ENCODE results near the gene CARD9. TPM values are rescaled to one million over a fixed set of nuclear protein-coding genes. Genes with fewer than 3 reads are reported as not detected.

Gene CARD9
- total RNA-seq, 1 experiment from 2014 or later = not detected

DNA sequence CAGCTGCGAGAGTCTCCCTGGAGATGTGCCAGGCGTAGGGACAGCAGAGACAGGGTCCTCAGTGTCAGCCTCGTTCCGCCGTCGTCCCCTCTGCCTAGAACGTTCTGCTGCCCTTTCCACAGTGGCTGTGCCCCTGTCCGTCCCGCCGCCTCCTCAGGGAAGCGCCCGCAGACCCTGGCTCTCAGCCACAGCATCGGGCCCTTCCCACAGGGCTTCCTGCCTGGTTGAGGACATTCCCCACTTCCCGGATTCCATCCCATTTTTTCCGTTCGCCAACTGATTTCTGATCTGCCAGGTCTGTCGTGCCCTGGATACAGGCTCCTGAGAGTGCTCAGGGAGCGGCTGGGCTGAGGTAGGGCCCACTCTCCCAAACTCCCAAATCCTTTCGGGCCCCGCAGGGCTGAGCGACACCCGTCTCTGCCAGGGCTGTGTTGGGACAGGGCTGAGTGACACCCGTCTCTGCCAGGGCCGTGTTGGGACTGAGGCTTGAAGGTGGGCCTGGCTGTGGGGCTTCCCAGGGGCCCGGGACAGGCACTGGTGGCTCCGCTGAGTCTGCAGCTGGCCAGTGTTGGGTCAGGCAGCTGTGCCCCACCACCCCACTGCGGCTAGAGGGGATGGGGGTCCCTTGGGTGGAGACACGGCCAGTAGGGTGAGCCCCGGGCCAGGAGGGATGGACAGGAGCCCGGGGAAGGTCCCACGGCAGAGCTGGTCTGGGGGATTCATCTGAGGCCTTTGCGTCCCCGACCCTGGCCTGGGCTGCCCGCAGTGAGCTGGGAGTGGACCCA lies 25.8 kb downstream of the CARD9 start:
- no peak for DNase-seq (ENCODE audit: low read depth)

DNA sequence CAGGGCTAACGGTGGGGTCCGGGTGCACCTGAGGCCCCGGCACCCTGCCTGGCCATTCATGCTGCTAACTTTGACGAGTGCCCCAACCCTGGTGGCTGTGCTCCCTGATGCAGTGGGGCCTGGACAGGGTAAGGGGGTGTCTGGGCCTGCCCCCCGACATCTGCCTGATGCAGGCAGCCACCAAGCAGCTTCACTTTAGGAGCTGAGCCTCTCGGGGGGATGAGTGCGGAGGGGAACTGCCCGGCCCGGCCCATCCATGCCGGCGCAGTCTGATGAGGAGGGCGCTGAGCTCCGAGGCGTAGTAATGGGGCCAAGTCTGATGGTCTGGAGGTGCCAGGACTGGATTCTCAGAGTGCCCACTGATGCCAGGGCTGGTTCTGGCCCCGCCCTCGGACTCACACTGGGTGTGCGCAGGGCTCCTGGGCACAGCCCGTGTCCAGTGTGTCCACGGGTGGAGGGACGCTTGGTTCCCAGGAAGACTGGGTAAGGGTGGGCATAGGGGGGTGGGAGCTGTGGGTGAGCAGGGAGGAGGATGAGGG lies 26.5 kb downstream of the CARD9 start:
- DNase-seq (ENCODE audit: low read depth) = no peak

DNA sequence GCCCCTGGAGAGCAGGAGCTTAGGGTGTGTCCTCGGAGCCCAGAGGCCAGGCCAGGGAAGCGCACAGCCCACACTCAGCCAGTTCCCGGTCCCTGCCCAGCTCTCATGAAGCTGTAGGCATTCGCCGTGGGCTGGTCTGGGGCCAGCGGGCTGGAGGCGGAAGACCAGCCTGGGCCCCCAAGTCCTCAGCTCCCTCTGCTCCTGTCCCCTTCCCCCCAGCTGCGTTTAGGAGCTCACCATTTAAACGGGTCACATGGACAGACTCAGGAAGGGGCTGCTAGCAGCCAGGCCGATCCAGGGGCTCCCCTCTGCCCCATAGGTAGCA lies 27.4 kb downstream of the CARD9 start:
- DNase-seq (ENCODE audit: low read depth) = no peak

DNA sequence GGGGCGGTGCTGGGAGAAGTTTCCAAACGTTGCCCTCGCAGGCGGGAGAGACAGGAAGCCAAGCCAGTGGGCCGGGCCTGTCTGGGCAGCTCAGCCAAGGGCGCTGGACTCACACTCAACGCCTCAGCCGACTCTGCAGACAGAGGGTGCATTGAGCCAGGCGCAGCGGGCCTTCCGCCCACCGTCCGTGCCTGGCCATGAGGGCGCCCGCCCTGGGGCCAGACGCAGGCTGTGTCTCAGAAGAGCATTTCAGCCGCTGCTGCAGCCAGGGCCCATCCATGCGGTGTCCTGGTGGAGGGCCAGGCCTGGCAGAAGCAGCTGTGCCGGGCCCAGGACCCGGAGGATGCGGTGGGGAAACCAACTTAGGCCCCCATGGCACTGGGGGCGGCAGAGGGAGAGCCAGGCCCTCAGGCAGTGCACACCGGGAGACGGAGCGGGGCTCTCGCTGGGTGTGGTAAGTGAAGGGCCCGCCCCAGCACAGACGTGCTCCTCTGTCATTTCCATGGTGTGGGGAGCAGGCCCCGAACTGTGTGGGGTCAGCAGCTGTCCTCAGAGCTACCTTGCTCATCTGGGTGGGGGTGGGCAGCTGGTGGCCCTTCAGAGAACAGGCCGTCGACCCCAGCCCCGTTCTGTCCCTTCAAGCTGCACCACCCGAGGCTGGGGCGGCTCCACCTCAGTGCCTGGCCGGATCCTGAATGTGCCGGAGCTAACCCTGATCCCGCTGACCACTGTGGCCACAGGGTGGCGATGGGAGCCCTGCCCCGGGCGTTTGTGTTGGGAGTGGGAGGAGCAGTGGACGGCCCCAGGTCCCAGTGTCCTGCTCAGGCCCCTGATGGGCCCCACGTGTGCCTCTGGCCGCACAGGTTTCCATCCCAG lies 27.9 kb downstream of the CARD9 start:
- peak; percentile 75 for DNase-seq (ENCODE audit: low read depth)

- DNase-seq (ENCODE audit: low read depth) = no peak
These were observed 28.8 kb downstream of the CARD9 start for GRCh38 chr9:136344544-136345280.

DNA sequence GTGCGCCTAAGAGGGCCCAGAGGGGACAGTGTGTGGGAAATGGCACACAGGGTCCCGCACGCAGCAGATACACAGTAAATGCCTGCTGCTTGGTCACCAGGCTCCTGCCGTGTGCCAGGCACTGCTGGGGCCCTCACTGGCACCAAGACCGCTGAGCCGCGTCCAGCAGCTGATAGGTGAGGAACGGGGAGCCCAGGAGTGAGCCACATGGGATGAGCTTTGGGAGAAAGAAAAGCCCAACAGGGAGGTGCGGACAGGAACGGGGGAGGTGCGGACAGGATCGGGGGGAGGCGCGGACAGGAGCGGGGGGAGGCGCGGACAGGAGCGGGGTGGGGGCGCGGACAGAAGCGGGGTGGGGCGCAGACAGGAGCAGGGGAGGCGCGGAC lies 29.6 kb downstream of the CARD9 start:
- no peak for DNase-seq (ENCODE audit: low read depth)

DNA sequence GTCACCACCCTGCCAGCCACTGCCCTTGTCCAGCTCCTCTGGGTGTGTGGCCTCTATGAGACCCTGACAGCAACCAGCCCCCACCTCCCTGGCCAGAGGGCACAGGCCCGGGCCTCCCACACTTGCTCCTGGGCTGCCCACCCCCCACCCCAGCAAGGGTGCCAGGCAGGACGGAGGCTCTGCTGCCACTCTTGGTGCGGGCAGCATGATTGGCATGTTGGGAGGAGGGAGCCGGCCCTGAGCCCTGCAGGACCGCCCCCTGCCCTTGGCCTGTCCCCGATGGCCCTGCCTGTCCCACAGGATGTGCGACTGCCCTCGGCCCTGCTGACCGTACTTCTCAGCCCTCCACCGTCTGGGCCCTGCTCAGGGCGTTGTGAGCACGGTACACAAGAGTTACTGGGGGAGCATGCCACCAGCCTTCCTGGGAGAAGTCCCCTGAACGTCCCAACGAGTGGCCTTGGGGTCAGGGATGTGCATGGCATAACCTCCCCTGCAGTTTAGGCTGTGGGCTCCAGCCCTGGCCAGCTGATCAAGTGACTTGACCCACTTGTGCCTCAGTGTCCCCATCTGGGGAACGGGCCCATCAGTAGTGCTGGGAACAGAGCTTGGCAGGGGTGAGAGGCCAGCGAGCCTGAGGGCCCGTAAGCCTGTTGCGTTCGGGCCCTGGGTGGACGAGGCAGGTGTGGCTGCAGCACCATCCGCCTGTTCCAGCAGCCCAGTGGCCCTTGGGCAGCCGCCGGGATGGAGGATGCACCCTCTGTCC lies 30.2 kb downstream of the CARD9 start:
- DNase-seq (ENCODE audit: low read depth) = no peak

- DNase-seq (ENCODE audit: low read depth) = peak; percentile 69
These were observed 31.0 kb downstream of the CARD9 start for GRCh38 chr9:136342181-136343120.

GRCh38 chr9:136341769-136342168 lies 31.7 kb downstream of the CARD9 start:
- no peak for DNase-seq (ENCODE audit: low read depth)

DNA sequence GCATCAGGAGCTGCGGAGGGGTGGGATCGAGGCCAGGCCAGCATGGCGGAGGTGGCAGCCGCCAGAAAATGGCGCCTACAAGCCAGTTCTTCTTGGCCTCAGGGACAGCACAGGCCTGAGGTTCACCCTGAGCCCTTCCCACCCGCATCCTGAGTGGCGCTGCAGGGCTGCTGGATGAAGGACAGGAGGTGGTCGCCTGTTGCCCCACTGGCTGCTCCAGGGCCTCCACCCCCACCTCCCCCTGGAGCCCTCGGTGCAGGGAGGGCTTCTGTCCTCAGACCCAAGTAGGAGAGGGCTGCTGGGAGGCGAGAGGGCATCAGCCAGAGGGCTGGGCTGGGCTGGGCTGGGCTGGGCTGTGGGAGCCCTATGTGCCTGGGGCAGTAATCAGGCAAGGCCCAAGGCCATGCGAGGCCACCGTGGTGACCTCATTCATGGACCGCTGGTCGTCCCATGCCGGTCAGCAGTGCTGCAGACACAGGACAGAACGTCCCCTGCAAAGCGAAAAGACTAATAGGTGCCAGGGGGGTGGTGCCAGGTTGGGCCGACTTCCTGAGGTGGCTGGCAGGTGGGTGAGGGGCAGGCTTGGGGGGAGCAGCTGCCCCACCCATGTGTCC lies 32.3 kb downstream of the CARD9 start:
- DNase-seq (ENCODE audit: low read depth) = no peak

DNA sequence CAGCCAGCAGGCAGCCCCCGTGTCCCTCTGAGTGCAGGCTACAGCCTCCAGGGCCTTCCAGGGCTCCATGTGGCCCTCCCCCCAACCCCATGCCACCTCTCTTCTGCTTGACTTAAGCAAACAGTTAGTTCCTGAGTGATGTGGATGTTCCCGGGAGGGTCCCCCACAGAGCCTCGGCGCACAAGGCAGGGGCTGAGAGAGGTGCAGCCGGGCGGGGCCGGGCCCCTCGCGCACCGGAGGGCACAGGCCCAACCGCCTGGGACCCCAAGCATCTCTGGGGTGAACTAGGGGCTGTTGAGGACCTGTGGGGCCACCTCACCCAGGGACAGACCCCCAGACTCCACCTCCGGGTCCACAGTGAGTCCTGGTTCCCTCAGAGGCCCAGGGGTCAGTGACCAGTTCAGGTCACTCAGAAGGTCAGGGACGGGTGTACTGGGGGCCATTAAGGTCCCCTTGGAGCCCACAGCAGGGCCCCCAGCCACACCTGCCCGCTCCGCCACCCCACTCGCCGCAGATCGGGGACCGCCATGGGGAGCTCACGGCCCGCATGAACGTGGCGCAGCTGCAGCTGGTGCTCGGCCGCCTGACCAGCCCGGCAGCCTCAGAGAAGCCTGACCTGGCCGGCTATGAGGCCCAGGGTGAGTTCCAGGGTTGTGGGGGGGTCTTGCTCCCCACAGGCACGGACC lies 33.0 kb downstream of the CARD9 start:
- no peak for DNase-seq (ENCODE audit: low read depth)

DNA sequence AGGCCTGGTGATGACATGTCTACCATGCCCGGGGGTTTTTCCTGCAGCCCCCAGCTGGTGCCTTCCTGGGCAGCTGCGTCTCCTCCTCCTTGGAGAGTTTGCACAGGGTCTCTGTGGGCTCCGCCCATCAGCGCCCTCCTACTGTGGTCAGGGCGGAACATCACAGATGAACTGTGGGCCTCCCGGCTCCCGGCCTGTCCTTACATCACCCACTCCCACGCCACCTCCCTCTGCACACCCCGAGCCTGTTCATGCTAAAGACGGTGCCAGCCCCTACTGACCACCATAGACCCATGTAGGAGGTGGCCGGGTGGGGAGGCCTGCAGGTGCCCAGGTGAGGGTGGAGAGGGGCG lies 33.5 kb downstream of the CARD9 start:
- DNase-seq (ENCODE audit: low read depth) = no peak

- DNase-seq (ENCODE audit: low read depth) = peak; percentile 36
These were observed 34.1 kb downstream of the CARD9 start for GRCh38 chr9:136339173-136339957.

DNA sequence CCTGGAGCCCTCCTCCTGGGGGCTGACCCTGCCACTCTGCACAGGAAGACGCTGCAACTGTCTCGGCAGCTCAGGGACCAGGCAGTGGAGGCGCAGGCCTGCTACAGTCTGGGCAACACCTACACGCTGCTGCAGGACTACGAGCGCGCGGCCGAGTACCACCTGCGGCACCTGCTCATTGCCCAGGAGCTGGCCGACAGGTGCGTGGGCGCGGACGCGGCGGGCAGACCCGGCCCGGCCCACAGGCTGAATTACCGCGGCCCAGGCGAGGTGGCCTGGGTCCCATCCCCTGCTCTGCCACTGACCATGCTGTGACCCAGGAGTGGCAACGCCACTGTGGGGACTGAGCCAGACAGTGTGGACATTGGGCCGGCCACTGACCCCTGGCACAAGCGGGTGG lies 35.0 kb downstream of the CARD9 start:
- DNase-seq (ENCODE audit: low read depth) = no peak

DNA sequence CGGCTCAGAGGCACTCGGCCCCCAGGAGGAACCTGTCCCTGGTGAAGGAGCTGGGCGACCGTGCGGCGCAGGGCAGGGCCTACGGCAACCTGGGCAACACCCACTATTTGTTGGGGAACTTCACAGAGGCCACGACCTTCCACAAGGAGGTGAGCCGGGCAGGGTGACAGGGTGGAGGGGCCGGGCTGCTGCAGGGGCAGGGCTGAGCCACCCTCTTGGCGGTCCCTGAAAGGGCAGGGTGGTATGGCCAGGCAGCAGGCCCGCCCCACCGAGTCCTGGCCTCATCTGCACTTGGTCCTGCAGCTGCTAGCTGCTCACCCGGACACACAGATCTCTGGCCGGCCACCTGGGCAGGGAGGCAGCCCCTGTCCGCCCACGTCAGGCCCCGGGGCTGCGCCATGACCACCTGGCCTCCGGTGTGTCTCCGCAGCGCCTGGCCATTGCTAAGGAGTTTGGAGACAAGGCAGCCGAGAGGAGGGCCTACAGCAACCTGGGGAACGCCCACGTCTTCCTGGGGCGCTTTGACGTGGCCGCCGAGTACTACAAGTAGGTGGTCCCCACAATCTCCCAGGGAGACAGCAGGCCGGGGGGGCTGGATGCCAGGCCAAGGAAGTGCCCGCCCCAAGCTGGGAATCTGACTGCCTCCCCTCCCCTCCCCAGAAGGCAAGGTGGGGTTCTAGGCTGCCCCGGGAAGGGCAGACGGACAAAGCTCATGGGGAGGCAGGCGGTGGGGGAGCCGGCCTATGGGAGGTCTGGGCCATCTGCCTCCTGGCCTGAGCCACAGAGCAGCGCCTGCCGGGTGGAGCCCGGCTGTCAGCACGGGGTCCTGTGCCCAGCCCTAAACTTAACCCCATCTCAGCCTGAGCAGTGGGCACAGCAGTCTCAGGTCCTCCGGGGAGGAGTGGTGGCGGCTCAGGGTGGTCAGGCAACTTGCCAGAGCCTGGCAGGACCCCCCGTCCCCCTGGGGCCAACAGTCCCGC lies 35.8 kb downstream of the CARD9 start:
- DNase-seq (ENCODE audit: low read depth) = no peak

GRCh38 chr9:136336881-136337280 lies 36.6 kb downstream of the CARD9 start:
- DNase-seq (ENCODE audit: low read depth) = no peak

GRCh38 chr9:136336156-136336870 lies 37.2 kb downstream of the CARD9 start:
- DNase-seq (ENCODE audit: low read depth) = no peak
